ENCODE results near the gene ZSCAN5B. TPM values are rescaled to one million over a fixed set of nuclear protein-coding genes. Genes with fewer than 3 reads are reported as not detected.

ZSCAN5B gene
- total RNA-seq, 2 donors from 2014 or later, result not detected

Other genes with a start within 250 kb of the ZSCAN5B start
- gene NLRP8, start 250.0 kb downstream of the ZSCAN5B start, total RNA-seq, result not detected
- gene NLRP5, start 211.0 kb downstream of the ZSCAN5B start, total RNA-seq, result not detected
- 10 to 100 TPM; 42.1 to 43.7 TPM for gene ZNF787, start 76.5 kb downstream of the ZSCAN5B start, total RNA-seq
- gene ZNF444, start 56.5 kb downstream of the ZSCAN5B start, total RNA-seq, result 10 to 100 TPM; 50.2 to 58.8 TPM
- gene GALP, start 21.8 kb downstream of the ZSCAN5B start, total RNA-seq, result under 1 TPM in 1 of 2 donors, not detected in 1; 0.40 TPM
- gene ZSCAN5C, start 4.5 kb upstream of the ZSCAN5B start, total RNA-seq, result not detected
- not detected for gene EDDM13, start 75.0 kb upstream of the ZSCAN5B start, total RNA-seq
- gene ZSCAN5A, start 117.1 kb upstream of the ZSCAN5B start, total RNA-seq, result 10 to 100 TPM; 11.9 to 20.8 TPM
- 1 to 10 TPM; 6.4 to 6.8 TPM for gene ZNF582, start 195.8 kb upstream of the ZSCAN5B start, total RNA-seq
- gene ZNF583, start 206.5 kb upstream of the ZSCAN5B start, total RNA-seq, result 1 to 10 TPM; 4.0 to 5.5 TPM

All from endodermal cell (in vitro differentiated cells).